Naive B cell (primary cell): Measurements from ENCODE around the gene CLCN2. TPM values are rescaled to one million over a fixed set of nuclear protein-coding genes. Genes with fewer than 3 reads are reported as not detected.

Experiments
- ATAC-seq, 2 donors: fragments of 150-1000 bp; cut with Tn5 transposase; 2 replicates each; pipeline ENCODE4 v1.10.0; 2021; ENCODE audit warnings: low read depth in 2 of 2, mild to moderate bottlenecking in 2 of 2, moderate library complexity in 2 of 2
- DNase-seq: peaks from one replicate; pipeline ENCODE4 v3.0.0; 2022
- H3K27ac Mint-ChIP-seq, 6 donors: one replicate each; pipeline ENCODE4 v1.8.0; 2020 to 2022; ENCODE audit warnings: mild to moderate bottlenecking in 6 of 6, mixed read lengths in 6 of 6, moderate library complexity in 5 of 6, inconsistent platforms in 2 of 6
- H3K27me3 Mint-ChIP-seq, 3 donors: one replicate each; pipeline ENCODE4 v1.8.0; 2021 to 2022; ENCODE audit warnings: mixed read lengths in 3 of 3, mild to moderate bottlenecking in 1 of 3
- H3K36me3 Mint-ChIP-seq, 2 donors: one replicate each; pipeline ENCODE4 v1.8.0; 2020 to 2022; ENCODE audit warnings: mixed read lengths in 2 of 2, inconsistent platforms in 1 of 2, mild to moderate bottlenecking in 1 of 2
- H3K4me1 Mint-ChIP-seq, 3 donors: one replicate each; pipeline ENCODE4 v1.8.0; 2020 to 2022; ENCODE audit warnings: mixed read lengths in 3 of 3, inconsistent platforms in 1 of 3, mild to moderate bottlenecking in 1 of 3, moderate library complexity in 1 of 3
- H3K4me3 Mint-ChIP-seq, 8 donors: one replicate each; pipeline ENCODE4 v1.8.0; 2020 to 2022; ENCODE audit warnings: mild to moderate bottlenecking in 8 of 8, mixed read lengths in 8 of 8, moderate library complexity in 8 of 8, inconsistent platforms in 2 of 8
- H3K9me3 Mint-ChIP-seq, 7 donors: one replicate each; pipeline ENCODE4 v1.8.0; 2020 to 2022; ENCODE audit warnings: mixed read lengths in 7 of 7, mild to moderate bottlenecking in 5 of 7, inconsistent platforms in 2 of 7, moderate library complexity in 1 of 7
- polyA plus RNA-seq, 6 donors: library from polyadenylated mRNA; unstranded; fragments of 300-500 nt; fragmentation: Illumina TruSeq; gene quantifications; one replicate each; pipeline ENCODE4 v1.2.3, GENCODE V29; 2021; ENCODE audit warnings: low read depth in 6 of 6

The CLCN2 gene
- polyA plus RNA-seq, 6 donors from 2014 or later = 0.35 to 1.8 (median 1.3) TPM; not detected in 2

GRCh38 chr3:184314700-184315542 lies 46.5 kb downstream of the CLCN2 start:
- Mint-ChIP-seq H3K36me3 (no peaks in the 10 kb centered on the region), H3K4me1 (peaks cover 24 to 36% (median 33%) of the 10 kb centered on the region in 3 donors), H3K4me3 (peak overlapping the region; percentile 79 to 94 (median 90)), H3K27ac (peak overlapping the region; percentile 66 to 97 (median 86)), H3K9me3 (no peaks in the 10 kb centered on the region), H3K27me3 (no peaks in the 10 kb centered on the region)
- peak; percentile 63 for DNase-seq
- peak; percentile 54 to 55 for ATAC-seq

GRCh38 chr3:184314363-184314699 lies 47.1 kb downstream of the CLCN2 start, which contains the start of gene EIF4G1:
Gene EIF4G1, plus strand, starts transcription at chr3:184314606. Its CDS starts 1,191 bp downstream, at chr3:184315797.
- no peaks in the 10 kb centered on the region for H3K36me3 Mint-ChIP-seq
- H3K4me3 Mint-ChIP-seq = peak within 1 kb of the TSS; percentile 79 to 96 (median 91)
- H3K27me3 Mint-ChIP-seq = no peaks in the 10 kb centered on the region
- H3K27ac Mint-ChIP-seq = peak within 1 kb of the TSS; percentile 81 to 97 (median 94)
- DNase-seq = peak; percentile 93
- ATAC-seq = peak; percentile 87 to 88
- peaks cover 21 to 31% (median 31%) of the 10 kb centered on the region in 3 donors for H3K4me1 Mint-ChIP-seq
- no peaks in the 10 kb centered on the region for H3K9me3 Mint-ChIP-seq

- H3K4me3 Mint-ChIP-seq = peak overlapping the region in 3 of 8 donors; percentile 17 to 71 (median 33)
- DNase-seq (no peak), ATAC-seq (no peak)
- no peaks in the 10 kb centered on the region for H3K9me3 Mint-ChIP-seq
- peak overlapping the region in 2 of 6 donors; percentile 6 to 9 for H3K27ac Mint-ChIP-seq
- H3K36me3 Mint-ChIP-seq = peaks cover 11 to 15% of the 10 kb centered on the region in 2 donors
- no peaks in the 10 kb centered on the region for H3K27me3 Mint-ChIP-seq
- H3K4me1 Mint-ChIP-seq = peaks cover 8 to 14% (median 11%) of the 10 kb centered on the region in 3 donors
Measured at GRCh38 chr3:184311633-184312032, 49.8 kb downstream of the CLCN2 start.

- peaks cover under 1 to 5% (median 3%) of the 10 kb centered on the region in 3 donors for H3K4me1 Mint-ChIP-seq
- H3K36me3 Mint-ChIP-seq = peaks cover 11 to 22% of the 10 kb centered on the region in 2 donors
- no peaks in the 10 kb centered on the region for H3K9me3 Mint-ChIP-seq
- no peak overlapping the region for H3K4me3 Mint-ChIP-seq
- H3K27me3 Mint-ChIP-seq = no peaks in the 10 kb centered on the region
- ATAC-seq (no peak), DNase-seq (no peak)
- H3K27ac Mint-ChIP-seq = no peak overlapping the region
Measured at GRCh38 chr3:184308744-184309143, 52.7 kb downstream of the CLCN2 start.

GRCh38 chr3:184307915-184308314 lies 53.5 kb downstream of the CLCN2 start:
- Mint-ChIP-seq H3K36me3 (peaks cover 11 to 22% of the 10 kb centered on the region in 2 donors), H3K27ac (peak overlapping the region in 1 of 6 donors; percentile 76), H3K4me3 (no peak overlapping the region)

GRCh38 chr3:184306341-184306972 lies 54.9 kb downstream of the CLCN2 start:
- Mint-ChIP-seq H3K27me3 (no peaks in the 10 kb centered on the region), H3K36me3 (peaks cover 11 to 28% of the 10 kb centered on the region in 2 donors), H3K4me3 (no peak overlapping the region), H3K4me1 (peaks cover 3 to 6% (median 5%) of the 10 kb centered on the region in 3 donors), H3K27ac (peak overlapping the region in 2 of 6 donors; percentile 2 to 66), H3K9me3 (no peaks in the 10 kb centered on the region)
- DNase-seq (no peak), ATAC-seq (no peak)

More at GRCh38 chr3:184307915-184308314, 53.5 kb downstream of the CLCN2 start:
- no peaks in the 10 kb centered on the region for H3K27me3 Mint-ChIP-seq
- H3K9me3 Mint-ChIP-seq = no peaks in the 10 kb centered on the region
- H3K4me1 Mint-ChIP-seq = peaks cover 0 to 5% (median 3%) of the 10 kb centered on the region in 3 donors
- DNase-seq (no peak), ATAC-seq (no peak)

- Mint-ChIP-seq H3K27ac (peak overlapping the region in 2 of 6 donors; percentile 30 to 49), H3K36me3 (peaks cover 11 to 30% of the 10 kb centered on the region in 2 donors), H3K4me1 (peaks cover 8 to 9% (median 9%) of the 10 kb centered on the region in 3 donors)
Measured at GRCh38 chr3:184305577-184305976, 55.8 kb downstream of the CLCN2 start.

GRCh38 chr3:184300378-184300720 lies 61.1 kb downstream of the CLCN2 start:
- peaks cover 0 to 15% of the 10 kb centered on the region in 2 donors for H3K36me3 Mint-ChIP-seq
- peak overlapping the region in 1 of 6 donors; percentile 64 for H3K27ac Mint-ChIP-seq

More at GRCh38 chr3:184305577-184305976, 55.8 kb downstream of the CLCN2 start:
- ATAC-seq (peak; percentile 57 to 65), DNase-seq (no peak)
- H3K27me3 Mint-ChIP-seq = no peaks in the 10 kb centered on the region
- H3K4me3 Mint-ChIP-seq = no peak overlapping the region
- H3K9me3 Mint-ChIP-seq = no peaks in the 10 kb centered on the region

GRCh38 chr3:184299488-184300377 lies 61.7 kb downstream of the CLCN2 start:
- ATAC-seq = no peak
- no peaks in the 10 kb centered on the region for H3K27me3 Mint-ChIP-seq
- no peak for DNase-seq
- H3K27ac Mint-ChIP-seq = peak overlapping the region in 4 of 6 donors; percentile 50 to 95 (median 71)
- peaks cover 18 to 32% (median 19%) of the 10 kb centered on the region in 3 donors for H3K4me1 Mint-ChIP-seq
- H3K36me3 Mint-ChIP-seq = peaks cover 0 to 15% of the 10 kb centered on the region in 2 donors
- no peaks in the 10 kb centered on the region for H3K9me3 Mint-ChIP-seq
- peak overlapping the region; percentile 89 to 97 (median 92) for H3K4me3 Mint-ChIP-seq

More at GRCh38 chr3:184300378-184300720, 61.1 kb downstream of the CLCN2 start:
- ATAC-seq (no peak), DNase-seq (no peak)
- no peaks in the 10 kb centered on the region for H3K27me3 Mint-ChIP-seq
- peak overlapping the region; percentile 89 to 97 (median 92) for H3K4me3 Mint-ChIP-seq
- H3K4me1 Mint-ChIP-seq = peaks cover 18 to 32% (median 19%) of the 10 kb centered on the region in 3 donors
- H3K9me3 Mint-ChIP-seq = no peaks in the 10 kb centered on the region

- Mint-ChIP-seq H3K9me3 (no peaks in the 10 kb centered on the region), H3K36me3 (peaks cover 0 to 9% of the 10 kb centered on the region in 2 donors), H3K27me3 (no peaks in the 10 kb centered on the region), H3K4me3 (peak within 1 kb of the TSS; percentile 89 to 97 (median 92)), H3K27ac (peak within 1 kb of the TSS; percentile 33 to 95 (median 87)), H3K4me1 (peaks cover 14 to 32% (median 15%) of the 10 kb centered on the region in 3 donors)
- ATAC-seq (peak; percentile 90 to 92), DNase-seq (peak; percentile 96)
Measured at GRCh38 chr3:184298759-184299487, 62.5 kb downstream of the CLCN2 start, which contains the start of gene PSMD2. Gene PSMD2, plus strand, starts transcription at chr3:184299241. Its CDS starts 26 bp downstream, at chr3:184299267.

GRCh38 chr3:184296616-184297015 lies 64.8 kb downstream of the CLCN2 start:
- DNase-seq (no peak), ATAC-seq (no peak)
- Mint-ChIP-seq H3K4me1 (peaks cover 13 to 31% (median 14%) of the 10 kb centered on the region in 3 donors), H3K27ac (no peak overlapping the region), H3K4me3 (peak overlapping the region in 7 of 8 donors; percentile 48 to 90 (median 77)), H3K36me3 (peaks cover 0 to 4% of the 10 kb centered on the region in 2 donors), H3K9me3 (no peaks in the 10 kb centered on the region), H3K27me3 (peaks cover 0 to 13% (median 11%) of the 10 kb centered on the region in 3 donors)
